HG02870 (cell line): ENCODE measurements around the gene ADAM15.

Source experiments
- ATAC-seq: cut with Tn5 transposase; IDR thresholded peaks from one replicate; pipeline ENCODE4 v1.9.1; 2021; ENCODE audit warnings: mild to moderate bottlenecking, moderate library complexity; ENCODE audit not compliant: unreplicated experiment

The ADAM15 gene

DNA sequence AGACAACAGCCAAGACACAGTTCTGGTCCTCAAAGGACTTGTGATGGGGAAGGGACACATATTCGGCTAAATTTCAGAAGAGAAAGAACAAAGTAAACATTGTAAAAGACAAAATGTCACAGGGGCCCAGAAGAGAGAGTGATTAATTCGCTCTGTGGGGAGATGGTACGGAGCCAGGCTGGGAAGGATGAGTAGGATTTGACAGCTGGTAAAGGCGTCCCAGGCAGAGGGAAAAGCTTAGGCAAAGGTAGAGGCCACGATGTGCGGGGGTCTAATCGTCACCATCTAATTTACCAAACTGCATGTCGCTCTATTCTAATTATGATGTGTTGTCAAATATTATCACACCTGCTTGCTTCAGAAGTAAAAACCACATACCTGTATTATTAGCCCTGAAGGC, 59.3 kb downstream of the ADAM15 start:
- no peak for ATAC-seq

DNA sequence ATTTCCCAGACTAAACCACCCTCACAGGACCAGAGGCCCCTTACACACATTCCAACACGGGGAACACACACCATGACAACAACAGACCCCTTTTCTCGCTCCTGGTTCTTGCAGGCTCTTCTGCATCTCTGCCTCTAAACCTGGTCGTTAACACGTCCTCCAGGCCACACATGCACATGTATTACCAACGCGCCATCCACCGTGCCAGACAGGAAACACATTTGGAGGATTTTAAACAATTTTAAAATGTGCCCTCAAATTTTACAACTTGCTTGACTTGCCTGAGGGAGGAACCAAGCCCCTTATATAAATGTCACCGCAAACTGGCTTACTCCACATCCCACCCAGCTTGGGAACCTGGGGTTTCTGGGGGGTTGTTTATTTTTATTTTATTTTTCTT, 59.7 kb downstream of the ADAM15 start:
- no peak for ATAC-seq
